Karpas-422 (cell line): ENCODE data around the gene HMGN1. TPM values are rescaled to one million over a fixed set of nuclear protein-coding genes. Genes with fewer than 3 reads are reported as not detected.

Experiments used
- DNase-seq: peaks from one replicate; pipeline ENCODE4 v3.0.0-alpha.2; 2015
- H2AFZ ChIP-seq: fragments of 200-600 bp; sonication (generic); 2 replicates; pipeline ENCODE4 v1.6.1; 2014; ENCODE audit warnings: antibody characterized with exemption, low read length, mixed read lengths
- H3K27ac ChIP-seq: fragments of 200-600 bp; sonication (generic); 2 replicates; pipeline ENCODE4 v1.5.1; 2014; ENCODE audit warnings: mild to moderate bottlenecking, low read length, moderate library complexity
- H3K27me3 ChIP-seq: fragments of 200-600 bp; sonication (generic); 2 replicates; pipeline ENCODE4 v1.6.1; 2014; ENCODE audit warnings: low read length, mixed read lengths
- H3K36me3 ChIP-seq: fragments of 200-600 bp; sonication (generic); 2 replicates; pipeline ENCODE4 v1.6.1; 2014; ENCODE audit warnings: low read length, mixed read lengths; ENCODE audit not compliant: insufficient read depth
- H3K4me1 ChIP-seq: fragments of 200-600 bp; sonication (generic); 2 replicates; pipeline ENCODE4 v1.6.1; 2014; ENCODE audit warnings: mild to moderate bottlenecking, low read length, mixed read lengths
- H3K4me2 ChIP-seq: fragments of 200-600 bp; sonication (generic); 2 replicates; pipeline ENCODE4 v1.6.1; 2014; ENCODE audit warnings: low read length, low read depth, mild to moderate bottlenecking; ENCODE audit not compliant: poor library complexity, severe bottlenecking
- H3K4me3 ChIP-seq: fragments of 200-600 bp; sonication (generic); 2 replicates; pipeline ENCODE4 v1.5.1; 2014; ENCODE audit warnings: mild to moderate bottlenecking, antibody characterized with exemption, low read length, mixed read lengths
- H3K79me2 ChIP-seq: fragments of 200-600 bp; sonication (generic); 2 replicates; pipeline ENCODE4 v1.6.1; 2014; ENCODE audit warnings: mild to moderate bottlenecking, low read length, mixed read lengths
- H3K9ac ChIP-seq: fragments of 200-600 bp; sonication (generic); 2 replicates; pipeline ENCODE4 v1.6.0; 2014; ENCODE audit warnings: low read length
- H3K9me2 ChIP-seq: fragments of 200-600 bp; sonication (generic), shearing (Covaris generic); replicated peaks from 2 replicates; pipeline ENCODE4 v1.6.0; 2014; ENCODE audit warnings: mild to moderate bottlenecking, low read length, moderate library complexity; ENCODE audit not compliant: insufficient read depth
- H3K9me3 ChIP-seq: fragments of 300-700, 200-600 bp; sonication (generic); 2 replicates; pipeline ENCODE4 v1.6.1; 2014; ENCODE audit warnings: low read length, mixed read lengths
- H4K20me1 ChIP-seq: fragments of 200-600 bp; sonication (generic); 2 replicates; pipeline ENCODE4 v1.6.1; 2014; ENCODE audit warnings: mild to moderate bottlenecking, antibody characterized with exemption, low read length, low read depth; ENCODE audit not compliant: insufficient read depth
- total RNA-seq: library from RNA; depleted of rRNA; stranded (reverse); fragments of >200 nt; shearing (Covaris generic); gene quantifications from 2 replicates; pipeline ENCODE4 v1.2.3, GENCODE V29; 2014; ENCODE audit warnings: low replicate concordance

The HMGN1 gene
- total RNA-seq, 1 experiment from 2014 or later = 561 TPM

- Histone ChIP-seq H2AFZ (no peak overlapping the region), H3K9ac (peak overlapping the region; percentile 98), H3K27me3 (no peaks in the 10 kb centered on the region), H3K36me3 (peaks cover 54% of the 10 kb centered on the region), H3K4me1 (peaks cover 43% of the 10 kb centered on the region), H3K9me2 (no peaks in the 10 kb centered on the region), H3K27ac (peak overlapping the region; percentile 94), H4K20me1 (peaks cover 34% of the 10 kb centered on the region), H3K9me3 (no peaks in the 10 kb centered on the region), H3K4me3 (peak overlapping the region; percentile 98), H3K4me2 (peak overlapping the region; percentile 90), H3K79me2 (peaks cover 40% of the 10 kb centered on the region)
- peak; percentile 57 for DNase-seq
These were observed 1.4 kb downstream of the HMGN1 start for GRCh38 chr21:39347537-39347936.

- H2AFZ ChIP-seq = no peak overlapping the region
- H3K36me3 ChIP-seq = peaks cover 58% of the 10 kb centered on the region
- H3K4me2 ChIP-seq = peak overlapping the region; percentile 90
- peak overlapping the region; percentile 98 for H3K9ac ChIP-seq
- peaks cover 40% of the 10 kb centered on the region for H3K79me2 ChIP-seq
- no peaks in the 10 kb centered on the region for H3K9me2 ChIP-seq
- no peaks in the 10 kb centered on the region for H3K27me3 ChIP-seq
- DNase-seq = no peak
- H3K4me3 ChIP-seq = peak overlapping the region; percentile 98
- H4K20me1 ChIP-seq = peaks cover 34% of the 10 kb centered on the region
- H3K9me3 ChIP-seq = no peaks in the 10 kb centered on the region
- peak overlapping the region; percentile 94 for H3K27ac ChIP-seq
- peaks cover 43% of the 10 kb centered on the region for H3K4me1 ChIP-seq
These were observed 2.1 kb downstream of the HMGN1 start for GRCh38 chr21:39346671-39347331.

- Histone ChIP-seq H3K4me1 (peaks cover 46% of the 10 kb centered on the region), H3K9me3 (no peaks in the 10 kb centered on the region), H2AFZ (no peak overlapping the region), H3K36me3 (peaks cover 63% of the 10 kb centered on the region), H3K4me2 (peak overlapping the region; percentile 90), H3K79me2 (peaks cover 40% of the 10 kb centered on the region), H3K27ac (peak overlapping the region; percentile 94), H3K9me2 (no peaks in the 10 kb centered on the region), H3K27me3 (no peaks in the 10 kb centered on the region), H3K9ac (peak overlapping the region; percentile 98), H4K20me1 (peaks cover 34% of the 10 kb centered on the region), H3K4me3 (peak overlapping the region; percentile 98)
- no peak for DNase-seq
These were observed 2.7 kb downstream of the HMGN1 start for GRCh38 chr21:39346206-39346605.

- H3K4me3 ChIP-seq = peak overlapping the region; percentile 98; the same call in 1 of the 2 replicates
- H4K20me1 ChIP-seq = peaks cover 34% of the 10 kb centered on the region
- peaks cover 63% of the 10 kb centered on the region for H3K36me3 ChIP-seq
- H3K27ac ChIP-seq = peak overlapping the region; percentile 94
- no peaks in the 10 kb centered on the region for H3K9me3 ChIP-seq
- DNase-seq = no peak
- no peaks in the 10 kb centered on the region for H3K27me3 ChIP-seq
- H3K9ac ChIP-seq = peak overlapping the region; percentile 98; the same call in 1 of the 2 replicates
- H2AFZ ChIP-seq = no peak overlapping the region
- H3K4me1 ChIP-seq = peaks cover 46% of the 10 kb centered on the region
- H3K4me2 ChIP-seq = peak overlapping the region; percentile 90
- H3K79me2 ChIP-seq = peaks cover 40% of the 10 kb centered on the region
- no peaks in the 10 kb centered on the region for H3K9me2 ChIP-seq
These were observed 3.4 kb downstream of the HMGN1 start for GRCh38 chr21:39345440-39345839.

GRCh38 chr21:39344848-39345247, 4.0 kb downstream of the HMGN1 start:
- H3K27me3 ChIP-seq = no peaks in the 10 kb centered on the region
- no peak overlapping the region for H3K9ac ChIP-seq
- peaks cover 63% of the 10 kb centered on the region for H3K36me3 ChIP-seq
- no peaks in the 10 kb centered on the region for H3K9me2 ChIP-seq
- peaks cover 40% of the 10 kb centered on the region for H3K4me1 ChIP-seq
- no peak overlapping the region for H2AFZ ChIP-seq
- peak overlapping the region; percentile 41 for H3K27ac ChIP-seq
- peaks cover 40% of the 10 kb centered on the region for H3K79me2 ChIP-seq
- no peak for DNase-seq
- H3K9me3 ChIP-seq = no peaks in the 10 kb centered on the region
- peaks cover 34% of the 10 kb centered on the region for H4K20me1 ChIP-seq
- H3K4me2 ChIP-seq = peak overlapping the region; percentile 90
- no peak overlapping the region for H3K4me3 ChIP-seq

GRCh38 chr21:39341249-39341923, 7.5 kb downstream of the HMGN1 start:
- no peak for DNase-seq
- peaks cover 17% of the 10 kb centered on the region for H4K20me1 ChIP-seq
- peaks cover 19% of the 10 kb centered on the region for H3K79me2 ChIP-seq
- no peak overlapping the region for H3K9ac ChIP-seq
- H3K4me2 ChIP-seq = no peak overlapping the region
- no peaks in the 10 kb centered on the region for H3K27me3 ChIP-seq
- peaks cover 31% of the 10 kb centered on the region for H3K4me1 ChIP-seq
- peaks cover 44% of the 10 kb centered on the region for H3K36me3 ChIP-seq
- no peaks in the 10 kb centered on the region for H3K9me2 ChIP-seq
- H3K27ac ChIP-seq = peak overlapping the region; percentile 33
- H3K9me3 ChIP-seq = no peaks in the 10 kb centered on the region
- H3K4me3 ChIP-seq = no peak overlapping the region
- no peak overlapping the region for H2AFZ ChIP-seq

- H3K27ac ChIP-seq = peak overlapping the region; percentile 33
- peaks cover 37% of the 10 kb centered on the region for H3K36me3 ChIP-seq
- H2AFZ ChIP-seq = no peak overlapping the region
- H3K4me1 ChIP-seq = peaks cover 30% of the 10 kb centered on the region
- H3K27me3 ChIP-seq = no peaks in the 10 kb centered on the region
- H3K79me2 ChIP-seq = peaks cover 12% of the 10 kb centered on the region
- no peak overlapping the region for H3K4me3 ChIP-seq
- no peak overlapping the region for H3K4me2 ChIP-seq
- no peaks in the 10 kb centered on the region for H3K9me2 ChIP-seq
- no peaks in the 10 kb centered on the region for H3K9me3 ChIP-seq
- DNase-seq = peak; percentile 43
- no peak overlapping the region for H3K9ac ChIP-seq
- H4K20me1 ChIP-seq = peaks cover 10% of the 10 kb centered on the region
These were observed 8.2 kb downstream of the HMGN1 start for GRCh38 chr21:39340687-39341086.

GRCh38 chr21:39339231-39339630, 9.7 kb downstream of the HMGN1 start:
- Histone ChIP-seq H3K27me3 (no peaks in the 10 kb centered on the region), H2AFZ (no peak overlapping the region)

More at GRCh38 chr21:39339231-39339630, 9.7 kb downstream of the HMGN1 start:
- Histone ChIP-seq H3K4me1 (peaks cover 18% of the 10 kb centered on the region), H3K9me3 (no peaks in the 10 kb centered on the region), H3K27ac (peak overlapping the region; percentile 76), H3K9ac (no peak overlapping the region), H4K20me1 (peaks cover 4% of the 10 kb centered on the region; the same call in 1 of the 2 replicates), H3K4me3 (no peak overlapping the region), H3K79me2 (no peaks in the 10 kb centered on the region), H3K9me2 (no peaks in the 10 kb centered on the region), H3K4me2 (no peak overlapping the region), H3K36me3 (peaks cover 22% of the 10 kb centered on the region)
- DNase-seq = no peak
